Activated effector memory CD4-positive, alpha-beta T cell treated with anti-CD3 and anti-CD28 coated beads, Interleukin-2, amount 50 U/mL, for 16 hours (primary cell): ENCODE measurements around the gene HOXA13.

Source experiments
- DNase-seq: peaks from one replicate; pipeline ENCODE4 v3.0.0-alpha.2; 2020

HOXA13 gene

GRCh38 chr7:27157702-27158431 is 42.0 kb downstream of the HOXA13 start:
- peak; percentile 41 for DNase-seq

- peak; percentile 63 for DNase-seq
Observed at GRCh38 chr7:27156916-27157701, 42.8 kb downstream of the HOXA13 start.

- peak; percentile 58 for DNase-seq
Observed at GRCh38 chr7:27156508-27156898, 43.4 kb downstream of the HOXA13 start, which contains the start of gene HOXA7. HOXA7 (minus strand) TSS chr7:27156675; CDS start chr7:27156545, 130 bp downstream.

- DNase-seq, result peak; percentile 68
Observed at GRCh38 chr7:27155816-27156507, 43.9 kb downstream of the HOXA13 start.

- DNase-seq, result peak; percentile 77
Observed at GRCh38 chr7:27154901-27155815, 44.7 kb downstream of the HOXA13 start.

- DNase-seq, result peak; percentile 51
Observed at GRCh38 chr7:27154369-27154768, 45.5 kb downstream of the HOXA13 start.

- no peak for DNase-seq
Observed at GRCh38 chr7:27153526-27153925, 46.4 kb downstream of the HOXA13 start.

GRCh38 chr7:27152816-27153442 is 47.0 kb downstream of the HOXA13 start:
- peak; percentile 43 for DNase-seq

GRCh38 chr7:27151931-27152815 is 47.7 kb downstream of the HOXA13 start, which contains the start of gene HOXA3:
HOXA3 (minus strand) TSS chr7:27152583; CDS start chr7:27110640, 41,943 bp downstream.
- DNase-seq, result peak; percentile 61

- DNase-seq, result peak; percentile 63
Observed at GRCh38 chr7:27151341-27151930, 48.5 kb downstream of the HOXA13 start.

- peak; percentile 86 for DNase-seq
Observed at GRCh38 chr7:27150568-27151340, 49.1 kb downstream of the HOXA13 start.

GRCh38 chr7:27149842-27150567 is 49.9 kb downstream of the HOXA13 start:
- peak; percentile 61 for DNase-seq

- no peak for DNase-seq
Observed at GRCh38 chr7:27148756-27149641, 50.9 kb downstream of the HOXA13 start.

- no peak for DNase-seq
Observed at GRCh38 chr7:27148031-27148755, 51.7 kb downstream of the HOXA13 start.

- no peak for DNase-seq
Observed at GRCh38 chr7:27147199-27148030, 52.5 kb downstream of the HOXA13 start, which contains the start of gene HOXA6. HOXA6 (minus strand) TSS chr7:27147774; CDS start chr7:27147749, 25 bp downstream.
